H1 (cell line): ENCODE measurements around the gene FAAP100. TPM values are rescaled to one million over a fixed set of nuclear protein-coding genes. Genes with fewer than 3 reads are reported as not detected.

Experiments used
- CTCF ChIA-PET: fragments of 300-600 bp; sonication (Branson Sonifier 250); formaldehyde crosslinking; loops from one replicate; lab custom pipeline; 2021; ENCODE audit not compliant: partially characterized antibody; lab: Charles Lee
- POLR2A ChIA-PET: fragments of 300-600 bp; sonication (Branson Sonifier 250); formaldehyde crosslinking; loops from one replicate; lab custom pipeline; 2021; ENCODE audit warnings: inconsistent platforms; ENCODE audit not compliant: partially characterized antibody; lab: Charles Lee
- DNase-seq, 2 experiments: peaks; one replicate each; pipeline versions ENCODE4 v3.0.0 to v3.0.0-alpha.2; 2010 to 2022; ENCODE audit warnings: low spot score in 2 of 2, low read depth in 1 of 2, mixed read lengths in 1 of 2
- FAIRE-seq: peaks from 2 replicates; lab custom pipeline; 2011; peaks lifted over from hg19 to GRCh38; lab: Jason Lieb, UNC
- H2AFZ ChIP-seq: 2 replicates; pipeline ENCODE4 v1.8.1; 2012; ENCODE audit warnings: low read length, inconsistent platforms
- H2AK5ac ChIP-seq: 2 replicates; pipeline ENCODE4 v1.6.1; 2013; ENCODE audit warnings: low read depth, low read length
- H2BK120ac ChIP-seq: replicated peaks from 2 replicates; pipeline ENCODE3; 2013; ENCODE audit warnings: low read depth, low read length, inconsistent platforms
- H2BK12ac ChIP-seq: 2 replicates; pipeline ENCODE4 v1.6.1; 2013; ENCODE audit warnings: low read depth, low read length
- H2BK15ac ChIP-seq: 2 replicates; pipeline ENCODE4 v1.6.1; 2013; ENCODE audit warnings: low read length
- H2BK20ac ChIP-seq: 2 replicates; pipeline ENCODE4 v1.6.1; 2013; ENCODE audit warnings: low read length
- H2BK5ac ChIP-seq: 2 replicates; pipeline ENCODE4 v1.6.1; 2013; ENCODE audit warnings: low read depth, low read length
- H3K14ac ChIP-seq: 2 replicates; pipeline ENCODE4 v1.6.1; 2013; ENCODE audit warnings: inconsistent platforms; ENCODE audit not compliant: insufficient read length
- H3K18ac ChIP-seq: 2 replicates; pipeline ENCODE4 v1.6.1; 2013; ENCODE audit warnings: low read length; ENCODE audit errors: extremely low read depth
- H3K23ac ChIP-seq: 2 replicates; pipeline ENCODE4 v1.6.1; 2013; ENCODE audit warnings: inconsistent platforms; ENCODE audit not compliant: insufficient read length
- H3K23me2 ChIP-seq: 2 replicates; pipeline ENCODE4 v1.6.1; 2013; ENCODE audit warnings: low read depth, low read length
- H3K27ac ChIP-seq: 2 replicates; pipeline ENCODE4 v1.6.1; 2011; ENCODE audit warnings: low read depth, low read length, inconsistent platforms
- H3K27me3 ChIP-seq, 4 experiments: replicated peaks in 1 of 4; 1 replicate in 1 of 4; 2 replicates in 3 of 4; pipeline versions ENCODE4 v1.6.1 to v1.8.1; 2011 to 2013; ENCODE audit warnings: low read length in 3 of 4, mild to moderate bottlenecking in 3 of 4, inconsistent platforms in 2 of 4, mixed read lengths in 2 of 4, moderate library complexity in 1 of 4; ENCODE audit not compliant: control insufficient read depth in 3 of 4, insufficient read depth in 3 of 4; ENCODE audit errors: extremely low read depth in 1 of 4
- H3K36me3 ChIP-seq, 4 experiments: 2 replicates each; pipeline versions ENCODE4 v1.6.1 to v1.8.1; 2011 to 2013; ENCODE audit warnings: mild to moderate bottlenecking in 4 of 4, low read length in 3 of 4, moderate library complexity in 2 of 4, control low read depth in 1 of 4, inconsistent platforms in 1 of 4; ENCODE audit not compliant: insufficient read depth in 4 of 4, control insufficient read depth in 2 of 4
- H3K4ac ChIP-seq: replicated peaks from 2 replicates; pipeline ENCODE3; 2013; ENCODE audit warnings: low read length, low read depth, mixed read lengths, inconsistent platforms; ENCODE audit not compliant: insufficient read length
- H3K4me1 ChIP-seq, 4 experiments: replicated peaks in 1 of 4; 1 replicate in 1 of 4; 2 replicates in 3 of 4; pipeline versions ENCODE4 v1.6.1 to v1.8.1; 2011 to 2013; ENCODE audit warnings: low read length in 3 of 4, inconsistent platforms in 2 of 4, mixed read lengths in 1 of 4; ENCODE audit not compliant: insufficient read depth in 4 of 4, control insufficient read depth in 3 of 4
- H3K4me2 ChIP-seq, 2 experiments: 2 replicates each; pipeline versions ENCODE4 v1.6.1 to v1.8.1; 2011 to 2013; ENCODE audit warnings: low read depth in 2 of 2, low read length in 2 of 2, control low read depth in 1 of 2, inconsistent platforms in 1 of 2, mild to moderate bottlenecking in 1 of 2; ENCODE audit not compliant: insufficient read depth in 1 of 2
- H3K4me3 ChIP-seq, 4 experiments: fragments of 200-600, 300-600 bp in 1 of 4; sonication (generic), shearing (Covaris generic), sonication (Bioruptor Twin) in 1 of 4; 2 replicates each; pipeline versions ENCODE4 v1.5.1 to v1.8.1; 2011 to 2016; ENCODE audit warnings: low read length in 4 of 4, low read depth in 3 of 4, control low read depth in 2 of 4, inconsistent platforms in 2 of 4, mild to moderate bottlenecking in 2 of 4, mixed read lengths in 1 of 4, moderate library complexity in 1 of 4; ENCODE audit not compliant: insufficient read depth in 2 of 4; ENCODE audit errors: extremely low read depth in 1 of 4
- H3K56ac ChIP-seq: replicated peaks from 2 replicates; pipeline ENCODE3; 2013; ENCODE audit warnings: low read depth, mild to moderate bottlenecking, mixed read lengths, low read length, inconsistent platforms; ENCODE audit not compliant: insufficient read length
- H3K79me1 ChIP-seq: 2 replicates; pipeline ENCODE4 v1.6.1; 2013; ENCODE audit warnings: low read depth, low read length, control low read depth
- H3K79me2 ChIP-seq, 2 experiments: 2 replicates each; pipeline versions ENCODE4 v1.6.1 to v1.8.1; 2012 to 2013; ENCODE audit warnings: low read length in 2 of 2, mild to moderate bottlenecking in 2 of 2, inconsistent platforms in 1 of 2; ENCODE audit not compliant: insufficient read depth in 2 of 2, control insufficient read depth in 1 of 2
- H3K9ac ChIP-seq, 4 experiments: replicated peaks in 1 of 4; 1 replicate in 1 of 4; 2 replicates in 3 of 4; pipeline versions ENCODE4 v1.6.1 to v1.8.1; 2011 to 2013; ENCODE audit warnings: low read depth in 3 of 4, low read length in 3 of 4, control low read depth in 2 of 4, mild to moderate bottlenecking in 2 of 4, moderate library complexity in 2 of 4, inconsistent platforms in 1 of 4; ENCODE audit errors: extremely low read depth in 1 of 4
- H3K9me3 ChIP-seq, 2 experiments: 2 replicates each; pipeline versions ENCODE4 v1.6.1 to v1.8.1; 2012 to 2013; ENCODE audit warnings: mild to moderate bottlenecking in 2 of 2, moderate library complexity in 2 of 2, control low read depth in 1 of 2, inconsistent platforms in 1 of 2, low read depth in 1 of 2, low read length in 1 of 2, mixed read lengths in 1 of 2; ENCODE audit not compliant: insufficient read depth in 2 of 2
- H4K20me1 ChIP-seq, 2 experiments: replicated peaks in 1 of 2; 2 replicates each; pipeline versions ENCODE3 to v1.8.1; 2011 to 2013; ENCODE audit warnings: inconsistent platforms in 2 of 2, low read length in 2 of 2, mild to moderate bottlenecking in 1 of 2; ENCODE audit not compliant: insufficient read depth in 2 of 2, control insufficient read depth in 1 of 2
- H4K5ac ChIP-seq: 2 replicates; pipeline ENCODE4 v1.6.1; 2013; ENCODE audit warnings: low read length, low read depth, mixed read lengths, inconsistent platforms; ENCODE audit not compliant: insufficient read length
- H4K8ac ChIP-seq: 2 replicates; pipeline ENCODE4 v1.8.0; 2013; ENCODE audit warnings: mild to moderate bottlenecking, moderate library complexity, low read length, inconsistent platforms; ENCODE audit not compliant: insufficient read depth; ENCODE audit errors: extremely low read depth
- H4K91ac ChIP-seq: replicated peaks from 2 replicates; pipeline ENCODE3; 2013; ENCODE audit warnings: low read length, mixed read lengths, inconsistent platforms; ENCODE audit not compliant: insufficient read length
- BACH1 ChIP-seq: IDR thresholded peaks from 2 replicates; pipeline ENCODE4 v1.6.1; 2012; ENCODE audit warnings: low read length, improper control_type of control experiment
- BRCA1 ChIP-seq: IDR thresholded peaks from 2 replicates; pipeline ENCODE4 v1.6.1; 2012; ENCODE audit warnings: low read depth, low read length, improper control_type of control experiment
- CBX5 ChIP-seq: fragments of 300-800, 300-1000 bp; sonication (generic); IDR thresholded peaks from 2 replicates; pipeline ENCODE4 v1.7.1; 2016; ENCODE audit warnings: antibody characterized with exemption, low read length, low read depth
- RNF2 ChIP-seq: fragments of 200-900, 300-1000 bp; sonication (generic); IDR thresholded peaks from 2 replicates; pipeline ENCODE4 v1.7.1; 2016; ENCODE audit warnings: borderline replicate concordance, low read depth, mild to moderate bottlenecking, antibody characterized with exemption, low read length; ENCODE audit not compliant: poor library complexity, severe bottlenecking; ENCODE audit errors: missing control alignments
- SIN3A ChIP-seq, 2 experiments: IDR thresholded peaks in 1 of 2; conservative IDR thresholded peaks in 1 of 2; 2 replicates each; pipeline ENCODE4 v1.6.1; 2011 to 2012; ENCODE audit warnings: low read length in 2 of 2, improper control_type of control experiment in 1 of 2, low read depth in 1 of 2, mild to moderate bottlenecking in 1 of 2
- SP1 ChIP-seq: IDR thresholded peaks from 2 replicates; pipeline ENCODE4 v1.6.1; 2011; ENCODE audit warnings: low read depth, low read length
- WGBS, 2 experiments: shearing (Covaris generic) in 1 of 2; methylation state at CpG; one replicate each; pipeline versions ENCODE4 v1.1.6 to v1.1.7; 2013 to 2015; ENCODE audit warnings: low lambda C conversion rate in 2 of 2, mixed read lengths in 2 of 2, inconsistent platforms in 1 of 2, low coverage in 1 of 2, missing lambda C conversion rate in 1 of 2; ENCODE audit not compliant: insufficient replicate concordance in 2 of 2, insufficient coverage in 1 of 2, insufficient read length in 1 of 2; ENCODE audit errors: extremely low coverage in 1 of 2, missing lambda C conversion rate in 1 of 2; 5-methylcytosine and 5-hydroxymethylcytosine counted together
- polyA plus RNA-seq, 7 experiments: library from polyadenylated mRNA; depleted of rRNA in 3 of 7; stranded (reverse) in 5 of 7; unstranded in 2 of 7; fragments of >200 nt in 5 of 7; fragments of 200-250 nt in 2 of 7; gene quantifications; 1 replicate in 5 of 7; 2 replicates in 1 of 7; 4 replicates in 1 of 7; pipeline versions ENCODE4 v1.2.1 to v1.2.3, GENCODE V29; 2011 to 2013; ENCODE audit warnings: missing spikeins in 2 of 7, mixed read lengths in 2 of 7
- total RNA-seq: library from RNA; stranded (reverse); fragmentation: NEBNext Ultra II Directional; extraction: Animal tissue kit (Norgen Biotek cat#: 25700); gene quantifications from 2 replicates; pipeline ENCODE4 v1.2.1, GENCODE V29; 2021
- TF ChIP-seq, protein P1 (sequence below), 3 experiments: IDR thresholded peaks; 1 replicate in 2 of 3; 2 replicates in 1 of 3; pipeline versions ENCODE4 v1.5.1 to v1.6.1; 2011; ENCODE audit warnings: low read length in 3 of 3, mild to moderate bottlenecking in 3 of 3, inconsistent platforms in 2 of 3, low read depth in 1 of 3, moderate library complexity in 1 of 3; ENCODE audit not compliant: insufficient read depth in 1 of 3; ENCODE audit errors: control extremely low read depth in 1 of 3

Gene FAAP100
- total and polyA plus RNA-seq, 2 of the 8 experiments (the other 6 are each of a cell fraction or from before 2014, with no cell fraction given): 23.2 to 41.8 TPM

GRCh38 chr17:81517339-81518112 lies 34.6 kb downstream of the FAAP100 start:
- no peak overlapping the region for H3K23ac ChIP-seq
- no peak overlapping the region for H3K4me3 ChIP-seq
- H3K27me3 ChIP-seq: peaks cover 0 to 41% (median 25%) of the 10 kb centered on the region in 4 experiments; a peak in 5 of 7 replicates
- H3K9me3 ChIP-seq: no peaks in the 10 kb centered on the region
- H4K8ac ChIP-seq: peak overlapping the region; percentile 76; the same call in 1 of the 2 replicates
- H4K20me1 ChIP-seq: peaks cover under 1 to 9% of the 10 kb centered on the region in 2 experiments
- no peak overlapping the region for H4K91ac ChIP-seq
- H3K23me2 ChIP-seq: peaks cover 21% of the 10 kb centered on the region; the same call in 1 of the 2 replicates
- no peak overlapping the region for H3K27ac ChIP-seq
- H3K18ac ChIP-seq: no peak overlapping the region
- no peak overlapping the region for H3K14ac ChIP-seq
- 0 out of 2 replicates have a peak overlapping the region, but pooled peaks have one; percentile 46 for H2BK15ac ChIP-seq
- H2BK20ac ChIP-seq: no peak overlapping the region
- peak overlapping the region; percentile 38 for H3K4ac ChIP-seq
- peak overlapping the region; percentile 65; the same call in 1 of the 2 replicates for H2AK5ac ChIP-seq
- H3K79me1 ChIP-seq: 0 out of 2 replicates have a peak, but pooled peaks cover 5% of the 10 kb centered on the region
- no peak overlapping the region for H4K5ac ChIP-seq
- H2BK12ac ChIP-seq: peak overlapping the region; percentile 68; the same call in 1 of the 2 replicates
- H3K4me1 ChIP-seq: peaks cover 0 to 46% (median 25%) of the 10 kb centered on the region in 4 experiments; a peak in 6 of 7 replicates
- H2AFZ ChIP-seq: no peak overlapping the region
- H3K4me2 ChIP-seq: peak overlapping the region; percentile 74 to 95; a peak in 2 of 4 replicates
- no peak overlapping the region for H2BK5ac ChIP-seq
- FAIRE-seq (no peak), DNase-seq (peak in 1 of 2 experiments; percentile 56)
- H2BK120ac ChIP-seq: no peak overlapping the region
- H3K79me2 ChIP-seq: peaks cover 0 to 13% of the 10 kb centered on the region in 2 experiments; a peak in 3 of 4 replicates
- no peaks in the 10 kb centered on the region for H3K36me3 ChIP-seq
- no peak overlapping the region for H3K56ac ChIP-seq
- 0 out of 7 replicates have a peak overlapping the region, but pooled peaks of 1 of the 4 experiments have one; percentile 33 for H3K9ac ChIP-seq
- ChIA-PET POLR2A (interaction anchor here (2.1 to 30.5 kb wide), 7 partner anchors 11 to 271 kb away, joined by 6 to 1004 read pairs (median 15); partner anchors contain the start of genes ACTG1, FAAP100 and FSCN2), CTCF (interaction anchor here (0.6 to 5.2 kb wide), 12 partner anchors 13 to 369 kb away, joined by 3 to 33 read pairs (median 4); partner anchors contain the start of gene BAHCC1)
- whole genome bisulfite sequencing, 2 experiments: 63% methylated on average over 14 of the region's 24 CpGs; no CpG with 5 or more reads in 1 of the 2 experiments
- TF ChIP-seq CBX5: no peak
- TF ChIP-seq BACH1: no peak
- no peak for TF ChIP-seq BRCA1
- TF ChIP-seq SP1: no peak
- TF ChIP-seq SIN3A (conservative IDR thresholded peaks at IDR 0.05 in 1 of 2, IDR thresholded peaks at IDR 0.05 in 1 of 2; ENCODE audit: low read depth in 1 of 2, low read length in 2 of 2): no peak
- TF ChIP-seq, protein P1, sequence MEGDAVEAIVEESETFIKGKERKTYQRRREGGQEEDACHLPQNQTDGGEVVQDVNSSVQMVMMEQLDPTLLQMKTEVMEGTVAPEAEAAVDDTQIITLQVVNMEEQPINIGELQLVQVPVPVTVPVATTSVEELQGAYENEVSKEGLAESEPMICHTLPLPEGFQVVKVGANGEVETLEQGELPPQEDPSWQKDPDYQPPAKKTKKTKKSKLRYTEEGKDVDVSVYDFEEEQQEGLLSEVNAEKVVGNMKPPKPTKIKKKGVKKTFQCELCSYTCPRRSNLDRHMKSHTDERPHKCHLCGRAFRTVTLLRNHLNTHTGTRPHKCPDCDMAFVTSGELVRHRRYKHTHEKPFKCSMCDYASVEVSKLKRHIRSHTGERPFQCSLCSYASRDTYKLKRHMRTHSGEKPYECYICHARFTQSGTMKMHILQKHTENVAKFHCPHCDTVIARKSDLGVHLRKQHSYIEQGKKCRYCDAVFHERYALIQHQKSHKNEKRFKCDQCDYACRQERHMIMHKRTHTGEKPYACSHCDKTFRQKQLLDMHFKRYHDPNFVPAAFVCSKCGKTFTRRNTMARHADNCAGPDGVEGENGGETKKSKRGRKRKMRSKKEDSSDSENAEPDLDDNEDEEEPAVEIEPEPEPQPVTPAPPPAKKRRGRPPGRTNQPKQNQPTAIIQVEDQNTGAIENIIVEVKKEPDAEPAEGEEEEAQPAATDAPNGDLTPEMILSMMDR (IDR thresholded peaks at IDR 0.05; ENCODE audit: control extremely low read depth in 1 of 3, insufficient read depth in 1 of 3, low read depth in 1 of 3, low read length in 3 of 3): peak in 1 of 3 experiments; percentile 0; a peak in 1 of 4 replicates
- no peak for TF ChIP-seq RNF2
